ENCODE measurements around the gene MRTFB.

The MRTFB gene

GRCh38 chr16:14092561-14092960 is 21.4 kb downstream of the MRTFB start:
- Histone ChIP-seq H3K4me1 (ENCODE audit: control insufficient read depth, insufficient read depth, low read length, poor library complexity, severe bottlenecking) (no peaks in the 10 kb centered on the region), H3K9me3 (ENCODE audit: control insufficient read depth, low read length) (no peaks in the 10 kb centered on the region)

DNA sequence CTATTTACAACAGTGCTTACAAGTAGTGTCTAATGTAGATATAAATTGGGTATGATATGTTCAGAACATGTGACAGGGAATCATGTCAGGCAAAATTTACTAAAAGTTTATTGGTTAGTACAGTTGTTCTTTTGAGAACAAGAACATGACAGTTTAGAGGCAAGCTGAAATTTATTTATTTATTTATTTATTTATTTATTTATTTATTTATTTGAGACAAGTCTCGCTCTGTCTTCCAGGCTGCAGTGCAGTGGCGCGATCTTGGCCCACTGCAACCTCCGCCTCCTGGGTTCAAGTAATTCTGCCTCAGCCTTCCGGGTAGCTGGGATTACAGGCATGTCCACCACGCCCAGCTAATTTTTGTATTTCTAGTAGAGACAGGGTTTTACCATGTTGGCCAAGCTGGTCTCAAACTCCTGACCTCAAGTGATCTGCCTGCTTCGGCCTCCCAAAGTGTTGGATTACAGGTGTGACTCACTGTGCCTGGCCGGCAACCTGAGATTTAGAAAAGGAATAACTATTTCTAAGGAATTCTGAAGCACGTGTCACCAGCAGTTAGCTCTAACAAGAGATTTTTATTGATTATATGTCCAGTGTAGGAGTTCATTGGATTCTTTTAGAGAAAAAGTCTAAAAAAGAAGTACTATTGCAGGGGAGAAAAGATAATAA is 24.9 kb downstream of the MRTFB start:
- Histone ChIP-seq H3K4me3 (ENCODE audit: extremely low read depth, insufficient read depth, low read length, poor library complexity, severe bottlenecking) (no peak overlapping the region), H3K27ac (ENCODE audit: low read depth, low read length, severe bottlenecking) (no peak overlapping the region), H3K9me3 (ENCODE audit: control insufficient read depth, low read length) (no peaks in the 10 kb centered on the region), H3K4me1 (ENCODE audit: control insufficient read depth, insufficient read depth, low read length, poor library complexity, severe bottlenecking) (no peaks in the 10 kb centered on the region), H3K36me3 (ENCODE audit: control insufficient read depth, insufficient read depth, low read length) (no peaks in the 10 kb centered on the region)
- 94% methylated on average over 7 to 8 of the region's 9 CpGs for WGBS, 2 experiments (ENCODE audit: insufficient coverage in 2 of 2)

More at GRCh38 chr16:14092561-14092960, 21.4 kb downstream of the MRTFB start:
- Histone ChIP-seq H3K27ac (ENCODE audit: low read depth, low read length, severe bottlenecking) (no peak overlapping the region), H3K36me3 (ENCODE audit: control insufficient read depth, insufficient read depth, low read length) (peaks cover 7% of the 10 kb centered on the region), H3K4me3 (ENCODE audit: extremely low read depth, insufficient read depth, low read length, poor library complexity, severe bottlenecking) (no peak overlapping the region)

- no peaks in the 10 kb centered on the region for H3K36me3 ChIP-seq (ENCODE audit: control insufficient read depth, insufficient read depth, low read length)
- WGBS, 2 experiments (ENCODE audit: insufficient coverage in 2 of 2): 86 to 100% methylated on average over 1 to 2 of the region's 4 CpGs
- H3K4me3 ChIP-seq (ENCODE audit: extremely low read depth, insufficient read depth, low read length, poor library complexity, severe bottlenecking): no peak overlapping the region
- H3K27ac ChIP-seq (ENCODE audit: low read depth, low read length, severe bottlenecking): peak overlapping the region; percentile 54
- H3K4me1 ChIP-seq (ENCODE audit: control insufficient read depth, insufficient read depth, low read length, poor library complexity, severe bottlenecking): no peaks in the 10 kb centered on the region
- H3K9me3 ChIP-seq (ENCODE audit: control insufficient read depth, low read length): no peaks in the 10 kb centered on the region
Measured at GRCh38 chr16:14097182-14097959, 26.3 kb downstream of the MRTFB start.

DNA sequence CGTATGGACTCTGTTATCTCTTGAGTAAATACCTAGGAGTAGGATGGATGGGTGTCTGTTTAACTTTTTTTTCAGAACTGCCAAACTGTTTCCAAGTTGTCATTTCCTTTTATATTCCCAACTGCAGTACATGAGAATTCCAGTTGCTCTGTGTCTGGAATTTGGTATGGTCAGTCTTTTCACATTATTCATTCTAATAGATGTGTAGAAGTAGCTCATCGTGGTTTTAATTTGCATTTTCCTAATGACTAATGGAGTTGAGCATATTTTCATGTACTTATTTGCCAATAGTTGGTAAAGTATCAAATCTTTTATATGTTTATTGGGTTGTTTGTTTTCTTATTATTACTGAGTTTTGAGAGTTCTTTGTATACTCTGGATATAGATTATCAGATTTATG is 27.0 kb downstream of the MRTFB start:
- Histone ChIP-seq H3K9me3 (ENCODE audit: control insufficient read depth, low read length) (no peaks in the 10 kb centered on the region), H3K36me3 (ENCODE audit: control insufficient read depth, insufficient read depth, low read length) (no peaks in the 10 kb centered on the region), H3K27ac (ENCODE audit: low read depth, low read length, severe bottlenecking) (peak overlapping the region; percentile 54), H3K4me1 (ENCODE audit: control insufficient read depth, insufficient read depth, low read length, poor library complexity, severe bottlenecking) (peaks cover 5% of the 10 kb centered on the region), H3K4me3 (ENCODE audit: extremely low read depth, insufficient read depth, low read length, poor library complexity, severe bottlenecking) (no peak overlapping the region)
- no CpG with 5 or more reads among the region's 2 CpGs for WGBS, 2 experiments (ENCODE audit: insufficient coverage in 2 of 2)

DNA sequence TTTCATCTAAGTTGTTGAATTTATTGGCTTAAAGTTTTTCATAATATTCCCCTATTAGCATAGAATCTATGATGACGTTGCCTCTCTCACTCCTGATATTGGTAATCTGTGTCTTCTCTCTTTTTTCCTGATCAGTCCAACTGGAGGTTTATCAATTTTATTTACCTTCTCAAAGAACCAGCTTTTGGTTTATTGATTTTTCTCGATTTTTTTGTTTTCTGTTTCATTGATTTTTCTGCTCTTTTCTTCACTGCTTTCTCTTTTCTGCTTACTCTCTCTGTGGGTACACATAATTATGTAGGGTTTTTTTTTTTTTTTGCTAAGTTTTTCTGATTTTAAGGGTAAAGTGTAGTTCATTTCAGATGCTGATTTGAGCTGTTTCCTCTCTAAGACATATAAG is 29.7 kb downstream of the MRTFB start:
- WGBS, 2 experiments (ENCODE audit: insufficient coverage in 2 of 2): no CpG with 5 or more reads among the region's 2 CpGs
- Histone ChIP-seq H3K9me3 (ENCODE audit: control insufficient read depth, low read length) (no peaks in the 10 kb centered on the region), H3K4me3 (ENCODE audit: extremely low read depth, insufficient read depth, low read length, poor library complexity, severe bottlenecking) (no peak overlapping the region), H3K4me1 (ENCODE audit: control insufficient read depth, insufficient read depth, low read length, poor library complexity, severe bottlenecking) (peaks cover 12% of the 10 kb centered on the region), H3K27ac (ENCODE audit: low read depth, low read length, severe bottlenecking) (no peak overlapping the region), H3K36me3 (ENCODE audit: control insufficient read depth, insufficient read depth, low read length) (no peaks in the 10 kb centered on the region)

GRCh38 chr16:14101415-14101814 is 30.3 kb downstream of the MRTFB start:
- peaks cover 16% of the 10 kb centered on the region for H3K4me1 ChIP-seq (ENCODE audit: control insufficient read depth, insufficient read depth, low read length, poor library complexity, severe bottlenecking)
- H3K4me3 ChIP-seq (ENCODE audit: extremely low read depth, insufficient read depth, low read length, poor library complexity, severe bottlenecking): no peak overlapping the region
- H3K9me3 ChIP-seq (ENCODE audit: control insufficient read depth, low read length): no peaks in the 10 kb centered on the region
- H3K36me3 ChIP-seq (ENCODE audit: control insufficient read depth, insufficient read depth, low read length): no peaks in the 10 kb centered on the region
- H3K27ac ChIP-seq (ENCODE audit: low read depth, low read length, severe bottlenecking): no peak overlapping the region

- 100% methylated on average over 1 of the region's 2 CpGs for WGBS, 2 experiments (ENCODE audit: insufficient coverage in 2 of 2)
- Histone ChIP-seq H3K4me3 (ENCODE audit: extremely low read depth, insufficient read depth, low read length, poor library complexity, severe bottlenecking) (no peak overlapping the region), H3K4me1 (ENCODE audit: control insufficient read depth, insufficient read depth, low read length, poor library complexity, severe bottlenecking) (peaks cover 18% of the 10 kb centered on the region)
Measured at GRCh38 chr16:14102925-14103720, 32.0 kb downstream of the MRTFB start.

GRCh38 chr16:14104066-14104465 is 32.9 kb downstream of the MRTFB start:
- H3K4me1 ChIP-seq (ENCODE audit: control insufficient read depth, insufficient read depth, low read length, poor library complexity, severe bottlenecking): peaks cover 18% of the 10 kb centered on the region
- H3K9me3 ChIP-seq (ENCODE audit: control insufficient read depth, low read length): no peaks in the 10 kb centered on the region
- H3K27ac ChIP-seq (ENCODE audit: low read depth, low read length, severe bottlenecking): no peak overlapping the region
- no peaks in the 10 kb centered on the region for H3K36me3 ChIP-seq (ENCODE audit: control insufficient read depth, insufficient read depth, low read length)
- H3K4me3 ChIP-seq (ENCODE audit: extremely low read depth, insufficient read depth, low read length, poor library complexity, severe bottlenecking): no peak overlapping the region

More at GRCh38 chr16:14102925-14103720, 32.0 kb downstream of the MRTFB start:
- no peaks in the 10 kb centered on the region for H3K9me3 ChIP-seq (ENCODE audit: control insufficient read depth, low read length)
- H3K27ac ChIP-seq (ENCODE audit: low read depth, low read length, severe bottlenecking): peak overlapping the region; percentile 19
- no peaks in the 10 kb centered on the region for H3K36me3 ChIP-seq (ENCODE audit: control insufficient read depth, insufficient read depth, low read length)

DNA sequence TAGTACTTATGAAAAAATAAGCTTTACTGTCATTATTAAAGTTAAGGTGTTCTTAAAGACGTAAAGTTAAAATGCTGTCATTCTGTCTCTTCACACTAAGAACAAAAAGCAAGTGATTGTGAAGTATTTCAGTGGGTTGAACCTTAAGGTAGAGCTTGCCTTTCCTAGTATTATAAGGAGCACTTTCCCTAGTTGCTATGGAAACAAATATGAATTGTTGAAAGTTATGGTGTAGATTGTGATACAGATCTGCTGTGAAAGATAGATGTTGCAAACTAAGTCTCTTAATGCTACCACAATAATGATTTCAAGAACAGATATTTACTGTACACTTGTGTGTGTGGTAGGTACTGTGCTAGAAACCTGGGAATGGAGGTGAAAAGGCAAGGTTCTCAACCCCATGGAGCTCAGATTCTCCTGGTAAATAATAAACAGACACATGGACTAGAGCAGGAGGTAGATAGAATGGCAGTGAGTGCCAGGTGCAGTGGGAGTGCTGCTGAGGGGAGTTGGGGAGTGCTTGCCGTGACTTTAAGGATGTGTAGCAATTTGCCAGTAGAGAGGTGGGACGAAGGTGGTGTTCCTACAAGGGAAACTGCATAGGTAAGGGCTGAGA is 34.7 kb downstream of the MRTFB start:
- Histone ChIP-seq H3K27ac (ENCODE audit: low read depth, low read length, severe bottlenecking) (no peak overlapping the region), H3K9me3 (ENCODE audit: control insufficient read depth, low read length) (no peaks in the 10 kb centered on the region), H3K36me3 (ENCODE audit: control insufficient read depth, insufficient read depth, low read length) (no peaks in the 10 kb centered on the region), H3K4me1 (ENCODE audit: control insufficient read depth, insufficient read depth, low read length, poor library complexity, severe bottlenecking) (peaks cover 23% of the 10 kb centered on the region), H3K4me3 (ENCODE audit: extremely low read depth, insufficient read depth, low read length, poor library complexity, severe bottlenecking) (no peak overlapping the region)
- WGBS, 2 experiments (ENCODE audit: insufficient coverage in 2 of 2): 80 to 95% methylated on average over 1 to 2 of the region's 3 CpGs

DNA sequence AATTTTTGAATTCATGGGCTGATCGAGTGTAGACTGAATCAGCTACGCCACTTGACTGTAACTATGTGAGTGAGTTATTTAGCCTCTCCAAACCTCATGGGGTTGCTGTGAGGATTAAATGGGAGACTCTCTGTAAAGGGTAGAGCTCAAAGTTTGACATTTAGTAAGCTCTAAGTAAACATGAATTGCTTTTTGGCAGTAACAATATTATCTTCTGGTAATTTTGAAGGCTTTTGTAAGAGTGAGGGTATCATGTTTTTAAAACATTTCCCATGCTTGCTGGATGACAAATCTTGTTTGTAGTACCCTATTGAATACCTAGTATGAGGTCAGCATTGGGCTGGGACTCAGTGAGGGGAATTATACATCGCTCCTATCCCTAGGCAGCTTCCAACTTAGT is 35.3 kb downstream of the MRTFB start:
- H3K4me1 ChIP-seq (ENCODE audit: control insufficient read depth, insufficient read depth, low read length, poor library complexity, severe bottlenecking): peaks cover 23% of the 10 kb centered on the region
- H3K4me3 ChIP-seq (ENCODE audit: extremely low read depth, insufficient read depth, low read length, poor library complexity, severe bottlenecking): no peak overlapping the region
- H3K27ac ChIP-seq (ENCODE audit: low read depth, low read length, severe bottlenecking): no peak overlapping the region
- no peaks in the 10 kb centered on the region for H3K9me3 ChIP-seq (ENCODE audit: control insufficient read depth, low read length)
- 100% methylated on average over 3 of the region's 3 CpGs for WGBS, 2 experiments (ENCODE audit: insufficient coverage in 2 of 2)
- H3K36me3 ChIP-seq (ENCODE audit: control insufficient read depth, insufficient read depth, low read length): no peaks in the 10 kb centered on the region

All from mesodermal cell (in vitro differentiated cells).